GM23338 (cell line): ENCODE results near the gene CNTNAP2.

Experiments used
- CREB1 ChIP-seq: fragments of 250-450 bp; sonication (Bioruptor Pico); IDR thresholded peaks from 2 replicates; pipeline ENCODE4 v1.5.0; 2020; ENCODE audit warnings: low read depth, mild to moderate bottlenecking, moderate library complexity
- CTCF ChIP-seq, 2 experiments: fragments of 200-600 bp in 1 of 2; sonication (generic) in 1 of 2; conservative IDR thresholded peaks; 2 replicates each; pipeline versions ENCODE4 v1.5.1 to v1.6.1; 2016 to 2017; ENCODE audit warnings: antibody characterized with exemption in 2 of 2, low read depth in 2 of 2, mild to moderate bottlenecking in 2 of 2, moderate library complexity in 1 of 2
- EZH2 ChIP-seq: fragments of 200-600 bp; sonication (generic); IDR thresholded peaks from one replicate; pipeline ENCODE4 v1.8.0; 2017; ENCODE audit warnings: antibody characterized with exemption, mild to moderate bottlenecking, low read depth; ENCODE audit not compliant: unreplicated experiment
- EZH2phosphoT487 ChIP-seq: fragments of 200-600 bp; sonication (generic); IDR thresholded peaks from one replicate; pipeline ENCODE4 v1.8.1; 2018; ENCODE audit warnings: antibody characterized with exemption; ENCODE audit not compliant: unreplicated experiment
- JUNB ChIP-seq: IDR thresholded peaks from one replicate; pipeline ENCODE4 v1.6.1; 2016; ENCODE audit warnings: antibody characterized with exemption; ENCODE audit not compliant: unreplicated experiment
- POLR2AphosphoS5 ChIP-seq: IDR thresholded peaks from 2 replicates; pipeline ENCODE4 v1.6.1; 2016; ENCODE audit warnings: antibody characterized with exemption, low read depth
- REST ChIP-seq: IDR thresholded peaks from one replicate; pipeline ENCODE4 v1.6.1; 2018; ENCODE audit warnings: antibody characterized with exemption; ENCODE audit not compliant: unreplicated experiment
- ZNF462 ChIP-seq: fragments of 250-450 bp; sonication (Bioruptor Pico); IDR thresholded peaks from 2 replicates; pipeline ENCODE4 v1.5.0; 2020; ENCODE audit warnings: mild to moderate bottlenecking, moderate library complexity

GRCh38 chr7:147971606-147972110, 1855.1 kb downstream of the CNTNAP2 start:
- TF ChIP-seq CTCF (conservative IDR thresholded peaks at IDR 0.05; ENCODE audit: low read depth in 2 of 2) (no peak), POLR2AphosphoS5 (no peak), EZH2 (no peak), ZNF462 (CRISPR knock-in tag) (no peak), REST (no peak), EZH2phosphoT487 (no peak), JUNB (no peak), CREB1 (CRISPR knock-in tag) (no peak)
